HuH-7.5 (cell line): ENCODE measurements around the gene ITGAE.
"Not testable (repeated sequence)": the region's sequence is repeated elsewhere in the genome, so short reads cannot be mapped to it uniquely, and the experiment has no call there.

Experiments
- DNase-seq: peaks from one replicate; pipeline ENCODE4 v3.0.0; 2011; ENCODE audit warnings: low spot score

The ITGAE gene

GRCh38 chr17:3800362-3801271 is at the start of gene ITGAE:
ITGAE (minus strand) TSS chr17:3801188; CDS start chr17:3801144, 44 bp downstream.
- no peak for DNase-seq

GRCh38 chr17:3848229-3848835 is 47.3 kb upstream of the ITGAE start:
- DNase-seq: no peak

- DNase-seq: no peak
Measured at GRCh38 chr17:3847165-3847670, 46.2 kb upstream of the ITGAE start.

GRCh38 chr17:3846437-3847164 is 45.6 kb upstream of the ITGAE start:
- no peak for DNase-seq

GRCh38 chr17:3845621-3846436 is 44.8 kb upstream of the ITGAE start, which contains the start of gene NCBP3:
NCBP3 (minus strand) TSS chr17:3846246; CDS start chr17:3846223, 23 bp downstream.
- peak; percentile 85 for DNase-seq

- no peak for DNase-seq
Measured at GRCh38 chr17:3845291-3845620, 44.3 kb upstream of the ITGAE start.

GRCh38 chr17:3844556-3844955 is 43.6 kb upstream of the ITGAE start:
- DNase-seq: not testable (repeated sequence)

- peak; percentile 74 for DNase-seq
Measured at GRCh38 chr17:3843935-3844516, 43.0 kb upstream of the ITGAE start.

GRCh38 chr17:3838206-3838605 is 37.2 kb upstream of the ITGAE start:
- DNase-seq: no peak

- no peak for DNase-seq
Measured at GRCh38 chr17:3836551-3836950, 35.6 kb upstream of the ITGAE start.

GRCh38 chr17:3835410-3836229 is 34.6 kb upstream of the ITGAE start:
- no peak for DNase-seq

- no peak for DNase-seq
Measured at GRCh38 chr17:3834811-3835210, 33.8 kb upstream of the ITGAE start.

- DNase-seq: no peak
Measured at GRCh38 chr17:3828852-3829232, 27.9 kb upstream of the ITGAE start.

GRCh38 chr17:3828151-3828851 is 27.3 kb upstream of the ITGAE start:
- DNase-seq: no peak

GRCh38 chr17:3827124-3827773 is 26.3 kb upstream of the ITGAE start:
- peak; percentile 23 for DNase-seq

- DNase-seq: no peak
Measured at GRCh38 chr17:3826191-3826590, 25.2 kb upstream of the ITGAE start.

GRCh38 chr17:3821101-3821500 is 20.1 kb upstream of the ITGAE start:
- DNase-seq: no peak

- DNase-seq: no peak
Measured at GRCh38 chr17:3818786-3819185, 17.8 kb upstream of the ITGAE start.
